Measurements from ENCODE around the gene GFER. TPM values are rescaled to one million over a fixed set of nuclear protein-coding genes. Genes with fewer than 3 reads are reported as not detected.
A peak's percentile ranks its signal among the peaks of the same experiment; 100 is the strongest.

The GFER gene
- total and polyA plus RNA-seq, 9 of the 15 experiments (the other 6 are each of a cell fraction or from before 2014, with no cell fraction given): 4.3 to 53.7 (median 19.8) TPM

DNA sequence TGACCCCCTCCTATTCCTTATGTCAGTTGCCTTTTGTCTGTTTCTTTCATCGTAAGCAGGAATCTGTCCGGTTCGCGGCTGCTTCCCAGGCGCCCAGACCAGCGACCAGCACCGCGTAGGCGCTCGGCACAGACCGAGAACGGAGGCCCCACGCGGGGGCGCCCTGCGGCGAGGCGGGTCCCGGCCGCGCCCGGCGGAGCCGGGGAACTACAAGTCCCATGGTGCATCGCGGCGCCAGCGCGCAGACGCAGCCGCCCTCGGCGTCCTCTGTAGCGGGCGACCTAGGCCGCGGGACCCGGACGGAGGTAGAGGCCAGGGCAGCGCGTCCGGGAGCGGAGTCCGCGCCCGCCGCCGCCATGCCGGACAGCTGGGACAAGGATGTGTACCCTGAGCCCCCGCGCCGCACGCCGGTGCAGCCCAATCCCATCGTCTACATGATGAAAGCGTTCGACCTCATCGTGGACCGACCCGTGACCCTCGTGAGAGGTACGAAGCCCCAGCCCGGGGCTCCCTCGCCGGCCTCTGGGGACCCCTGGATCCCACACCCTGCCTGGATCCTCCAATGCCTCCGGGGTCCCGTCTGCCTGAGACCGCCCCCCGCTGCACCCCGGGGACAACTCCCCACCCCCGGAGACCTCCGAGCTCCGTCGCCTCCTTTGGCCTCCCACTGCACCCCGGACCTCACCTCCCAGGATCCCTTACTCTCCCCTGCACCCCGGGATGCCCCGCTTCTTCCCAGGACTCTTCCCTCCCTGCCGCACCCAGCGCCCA is 24.5 kb upstream of the GFER start, which contains the start of gene NDUFB10 (continued):
- TF ChIP-seq, protein P1, sequence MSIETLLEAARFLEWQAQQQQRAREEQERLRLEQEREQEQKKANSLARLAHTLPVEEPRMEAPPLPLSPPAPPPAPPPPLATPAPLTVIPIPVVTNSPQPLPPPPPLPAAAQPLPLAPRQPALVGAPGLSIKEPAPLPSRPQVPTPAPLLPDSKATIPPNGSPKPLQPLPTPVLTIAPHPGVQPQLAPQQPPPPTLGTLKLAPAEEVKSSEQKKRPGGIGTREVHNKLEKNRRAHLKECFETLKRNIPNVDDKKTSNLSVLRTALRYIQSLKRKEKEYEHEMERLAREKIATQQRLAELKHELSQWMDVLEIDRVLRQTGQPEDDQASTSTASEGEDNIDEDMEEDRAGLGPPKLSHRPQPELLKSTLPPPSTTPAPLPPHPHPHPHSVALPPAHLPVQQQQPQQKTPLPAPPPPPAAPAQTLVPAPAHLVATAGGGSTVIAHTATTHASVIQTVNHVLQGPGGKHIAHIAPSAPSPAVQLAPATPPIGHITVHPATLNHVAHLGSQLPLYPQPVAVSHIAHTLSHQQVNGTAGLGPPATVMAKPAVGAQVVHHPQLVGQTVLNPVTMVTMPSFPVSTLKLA (conservative IDR thresholded peaks at IDR 0.05): peak in 1 of 2 experiments; percentile 82; a peak in 2 of 4 replicates
- TF ChIP-seq ZBTB17 (CRISPR knock-in tag; IDR thresholded peaks at IDR 0.05): peak; percentile 70; the same call in 1 of the 2 replicates
- TF ChIP-seq TAF7 (tag; IDR thresholded peaks at IDR 0.05): peak; percentile 28; the same call in 1 of the 2 replicates
- TF ChIP-seq EP400 (IDR thresholded peaks at IDR 0.05): peak; percentile 71; the same call in 1 of the 2 replicates
- peak; percentile 53 for TF ChIP-seq TAF1 (IDR thresholded peaks at IDR 0.05; ENCODE audit: control insufficient read depth, extremely low read depth, insufficient read depth, low read length, severe bottlenecking)
- TF ChIP-seq ATF7 (IDR thresholded peaks at IDR 0.05): peak; percentile 78
- no peak for TF ChIP-seq ZFP1 (CRISPR knock-in tag; IDR thresholded peaks at IDR 0.05)
- peak; percentile 88 for TF ChIP-seq RBBP5 (IDR thresholded peaks at IDR 0.05; ENCODE audit: borderline replicate concordance, insufficient read depth, low read length, poor library complexity, severe bottlenecking)
- TF ChIP-seq RFX7 (CRISPR knock-in tag; IDR thresholded peaks at IDR 0.05): no peak
- peak; percentile 65 for TF ChIP-seq GABPA (tag; conservative IDR thresholded peaks at IDR 0.05; ENCODE audit: low read depth)
- TF ChIP-seq RBM25 (IDR thresholded peaks at IDR 0.05; ENCODE audit: low read depth, low read length, severe bottlenecking): peak; percentile 61
- TF ChIP-seq SETDB1 (IDR thresholded peaks at IDR 0.05; ENCODE audit: low read length): no peak
- TF ChIP-seq, protein P2, sequence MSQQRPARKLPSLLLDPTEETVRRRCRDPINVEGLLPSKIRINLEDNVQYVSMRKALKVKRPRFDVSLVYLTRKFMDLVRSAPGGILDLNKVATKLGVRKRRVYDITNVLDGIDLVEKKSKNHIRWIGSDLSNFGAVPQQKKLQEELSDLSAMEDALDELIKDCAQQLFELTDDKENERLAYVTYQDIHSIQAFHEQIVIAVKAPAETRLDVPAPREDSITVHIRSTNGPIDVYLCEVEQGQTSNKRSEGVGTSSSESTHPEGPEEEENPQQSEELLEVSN (IDR thresholded peaks at IDR 0.05; ENCODE audit: borderline replicate concordance in 1 of 2, extremely low read depth in 1 of 2, insufficient read depth in 1 of 2, insufficient read length in 1 of 2, low read depth in 1 of 2, low read length in 1 of 2, poor library complexity in 1 of 2, severe bottlenecking in 1 of 2): peak; percentile 37 to 45
- TF ChIP-seq, protein P3, sequence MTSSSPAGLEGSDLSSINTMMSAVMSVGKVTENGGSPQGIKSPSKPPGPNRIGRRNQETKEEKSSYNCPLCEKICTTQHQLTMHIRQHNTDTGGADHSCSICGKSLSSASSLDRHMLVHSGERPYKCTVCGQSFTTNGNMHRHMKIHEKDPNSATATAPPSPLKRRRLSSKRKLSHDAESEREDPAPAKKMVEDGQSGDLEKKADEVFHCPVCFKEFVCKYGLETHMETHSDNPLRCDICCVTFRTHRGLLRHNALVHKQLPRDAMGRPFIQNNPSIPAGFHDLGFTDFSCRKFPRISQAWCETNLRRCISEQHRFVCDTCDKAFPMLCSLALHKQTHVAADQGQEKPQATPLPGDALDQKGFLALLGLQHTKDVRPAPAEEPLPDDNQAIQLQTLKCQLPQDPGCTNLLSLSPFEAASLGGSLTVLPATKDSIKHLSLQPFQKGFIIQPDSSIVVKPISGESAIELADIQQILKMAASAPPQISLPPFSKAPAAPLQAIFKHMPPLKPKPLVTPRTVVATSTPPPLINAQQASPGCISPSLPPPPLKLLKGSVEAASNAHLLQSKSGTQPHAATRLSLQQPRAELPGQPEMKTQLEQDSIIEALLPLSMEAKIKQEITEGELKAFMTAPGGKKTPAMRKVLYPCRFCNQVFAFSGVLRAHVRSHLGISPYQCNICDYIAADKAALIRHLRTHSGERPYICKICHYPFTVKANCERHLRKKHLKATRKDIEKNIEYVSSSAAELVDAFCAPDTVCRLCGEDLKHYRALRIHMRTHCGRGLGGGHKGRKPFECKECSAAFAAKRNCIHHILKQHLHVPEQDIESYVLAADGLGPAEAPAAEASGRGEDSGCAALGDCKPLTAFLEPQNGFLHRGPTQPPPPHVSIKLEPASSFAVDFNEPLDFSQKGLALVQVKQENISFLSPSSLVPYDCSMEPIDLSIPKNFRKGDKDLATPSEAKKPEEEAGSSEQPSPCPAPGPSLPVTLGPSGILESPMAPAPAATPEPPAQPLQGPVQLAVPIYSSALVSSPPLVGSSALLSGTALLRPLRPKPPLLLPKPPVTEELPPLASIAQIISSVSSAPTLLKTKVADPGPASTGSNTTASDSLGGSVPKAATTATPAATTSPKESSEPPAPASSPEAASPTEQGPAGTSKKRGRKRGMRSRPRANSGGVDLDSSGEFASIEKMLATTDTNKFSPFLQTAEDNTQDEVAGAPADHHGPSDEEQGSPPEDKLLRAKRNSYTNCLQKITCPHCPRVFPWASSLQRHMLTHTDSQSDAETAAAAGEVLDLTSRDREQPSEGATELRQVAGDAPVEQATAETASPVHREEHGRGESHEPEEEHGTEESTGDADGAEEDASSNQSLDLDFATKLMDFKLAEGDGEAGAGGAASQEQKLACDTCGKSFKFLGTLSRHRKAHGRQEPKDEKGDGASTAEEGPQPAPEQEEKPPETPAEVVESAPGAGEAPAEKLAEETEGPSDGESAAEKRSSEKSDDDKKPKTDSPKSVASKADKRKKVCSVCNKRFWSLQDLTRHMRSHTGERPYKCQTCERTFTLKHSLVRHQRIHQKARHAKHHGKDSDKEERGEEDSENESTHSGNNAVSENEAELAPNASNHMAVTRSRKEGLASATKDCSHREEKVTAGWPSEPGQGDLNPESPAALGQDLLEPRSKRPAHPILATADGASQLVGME (CRISPR knock-in tag; IDR thresholded peaks at IDR 0.05): no peak
- TF ChIP-seq FIP1L1 (IDR thresholded peaks at IDR 0.05; ENCODE audit: low read depth, low read length, poor library complexity, severe bottlenecking): peak; percentile 98
- peak; percentile 87; the same call in 1 of the 2 replicates for TF ChIP-seq KAT7 (CRISPR knock-in tag; IDR thresholded peaks at IDR 0.05; ENCODE audit: borderline replicate concordance)
- TF ChIP-seq SMARCE1 (IDR thresholded peaks at IDR 0.05): 0 out of 2 replicates have a peak, but pooled peaks have one; percentile 35
- TF ChIP-seq CTBP1 (IDR thresholded peaks at IDR 0.05; ENCODE audit: borderline replicate concordance): peak; percentile 84
